Measurements from ENCODE around the gene SNED1. TPM values are rescaled to one million over a fixed set of nuclear protein-coding genes. Genes with fewer than 3 reads are reported as not detected.

The SNED1 gene
- total RNA-seq, 2 donors from 2014 or later, result 0.36 to 4.1 TPM

- H3K4me1 Mint-ChIP-seq (ENCODE audit: low read depth), result no peaks in the 10 kb centered on the region
- DNase-seq (no peak), ATAC-seq (replicated peaks in 1 of 2) (no peak)
- no peak overlapping the region for H3K27ac Mint-ChIP-seq
- no peaks in the 10 kb centered on the region for H3K9me3 Mint-ChIP-seq
- no peaks in the 10 kb centered on the region for H3K27me3 Mint-ChIP-seq (ENCODE audit: low read depth)
- no peak overlapping the region for H3K4me3 Mint-ChIP-seq
- H3K36me3 Mint-ChIP-seq (ENCODE audit: insufficient read depth in 2 of 2), result peaks cover 0 to 3% of the 10 kb centered on the region in 2 donors
Measured at GRCh38 chr2:241040081-241040803, 41.8 kb downstream of the SNED1 start.

GRCh38 chr2:241041589-241042158 lies 43.3 kb downstream of the SNED1 start:
- ATAC-seq (replicated peaks in 1 of 2), result peak; percentile 37 to 69
- Mint-ChIP-seq H3K4me3 (no peak overlapping the region), H3K27ac (peak overlapping the region; percentile 48), H3K36me3 (ENCODE audit: insufficient read depth in 2 of 2) (peaks cover 0 to 3% of the 10 kb centered on the region in 2 donors), H3K4me1 (ENCODE audit: low read depth) (no peaks in the 10 kb centered on the region), H3K9me3 (no peaks in the 10 kb centered on the region), H3K27me3 (ENCODE audit: low read depth) (no peaks in the 10 kb centered on the region)
- DNase-seq, result no peak

DNA sequence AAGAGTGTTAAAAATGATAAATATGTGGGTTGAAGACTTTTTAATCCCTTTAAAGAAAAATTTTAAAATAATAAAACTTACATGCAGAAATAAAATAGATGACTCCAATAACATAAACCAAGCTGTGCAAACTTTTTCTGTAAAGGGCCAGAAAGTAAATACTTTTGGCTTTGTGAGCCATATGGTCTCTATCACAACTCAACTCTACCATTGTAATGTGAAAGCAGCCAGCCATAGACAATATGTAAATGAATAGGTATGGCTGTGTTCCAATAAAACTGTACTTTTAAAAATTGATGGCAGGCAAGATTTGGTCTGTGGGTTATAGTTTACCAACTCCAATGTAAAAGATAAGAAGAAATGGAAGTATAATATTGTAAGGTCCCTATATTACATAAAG lies 45.2 kb downstream of the SNED1 start:
- no peak overlapping the region for H3K27ac Mint-ChIP-seq
- no peaks in the 10 kb centered on the region for H3K4me1 Mint-ChIP-seq (ENCODE audit: low read depth)
- no peak for ATAC-seq (replicated peaks in 1 of 2)
- H3K9me3 Mint-ChIP-seq, result no peaks in the 10 kb centered on the region
- H3K36me3 Mint-ChIP-seq (ENCODE audit: insufficient read depth in 2 of 2), result peaks cover 0 to 3% of the 10 kb centered on the region in 2 donors
- no peak for DNase-seq
- no peak overlapping the region for H3K4me3 Mint-ChIP-seq
- H3K27me3 Mint-ChIP-seq (ENCODE audit: low read depth), result no peaks in the 10 kb centered on the region

DNA sequence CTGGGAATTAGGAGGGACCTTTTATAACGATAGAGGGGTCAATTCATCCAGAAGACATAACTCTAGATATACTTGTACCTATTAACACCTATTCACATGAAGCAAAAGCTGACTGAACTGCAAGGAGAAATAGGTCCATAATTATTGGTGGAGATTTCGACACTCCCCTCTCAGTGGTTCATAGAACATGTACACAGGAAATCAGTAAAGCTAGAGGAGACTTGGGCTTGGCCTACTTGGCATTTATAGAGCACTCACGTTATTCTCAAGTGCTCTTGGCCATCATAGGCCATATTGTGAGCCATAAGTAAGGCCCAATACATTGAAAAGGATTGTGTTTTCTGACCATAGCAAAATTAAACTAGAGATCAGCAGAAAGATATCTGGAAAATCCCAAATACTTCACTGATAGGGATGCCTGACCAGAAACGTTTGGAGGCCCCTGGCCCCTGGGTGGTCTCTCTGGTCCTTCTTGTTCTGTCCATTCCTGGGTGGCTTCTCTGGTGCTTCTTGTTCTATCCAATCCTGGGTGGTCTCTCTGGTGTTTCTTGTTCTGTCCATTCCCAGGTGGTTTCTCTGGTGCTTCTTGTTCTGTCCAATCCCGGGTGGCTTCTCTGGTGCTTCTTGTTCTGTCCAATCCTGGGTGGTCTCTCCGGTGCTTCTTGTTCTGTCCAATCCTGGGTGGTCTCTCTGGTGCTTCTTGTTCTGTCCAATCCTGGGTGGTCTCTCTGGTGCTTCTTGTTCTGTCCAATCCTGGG lies 49.0 kb downstream of the SNED1 start:
- no peaks in the 10 kb centered on the region for H3K27me3 Mint-ChIP-seq (ENCODE audit: low read depth)
- ATAC-seq (replicated peaks in 1 of 2) (no peak), DNase-seq (no peak)
- no peak overlapping the region for H3K4me3 Mint-ChIP-seq
- H3K36me3 Mint-ChIP-seq (ENCODE audit: insufficient read depth in 2 of 2), result peaks cover 0 to 3% of the 10 kb centered on the region in 2 donors
- H3K4me1 Mint-ChIP-seq (ENCODE audit: low read depth), result no peaks in the 10 kb centered on the region
- H3K27ac Mint-ChIP-seq, result no peak overlapping the region
- no peaks in the 10 kb centered on the region for H3K9me3 Mint-ChIP-seq

DNA sequence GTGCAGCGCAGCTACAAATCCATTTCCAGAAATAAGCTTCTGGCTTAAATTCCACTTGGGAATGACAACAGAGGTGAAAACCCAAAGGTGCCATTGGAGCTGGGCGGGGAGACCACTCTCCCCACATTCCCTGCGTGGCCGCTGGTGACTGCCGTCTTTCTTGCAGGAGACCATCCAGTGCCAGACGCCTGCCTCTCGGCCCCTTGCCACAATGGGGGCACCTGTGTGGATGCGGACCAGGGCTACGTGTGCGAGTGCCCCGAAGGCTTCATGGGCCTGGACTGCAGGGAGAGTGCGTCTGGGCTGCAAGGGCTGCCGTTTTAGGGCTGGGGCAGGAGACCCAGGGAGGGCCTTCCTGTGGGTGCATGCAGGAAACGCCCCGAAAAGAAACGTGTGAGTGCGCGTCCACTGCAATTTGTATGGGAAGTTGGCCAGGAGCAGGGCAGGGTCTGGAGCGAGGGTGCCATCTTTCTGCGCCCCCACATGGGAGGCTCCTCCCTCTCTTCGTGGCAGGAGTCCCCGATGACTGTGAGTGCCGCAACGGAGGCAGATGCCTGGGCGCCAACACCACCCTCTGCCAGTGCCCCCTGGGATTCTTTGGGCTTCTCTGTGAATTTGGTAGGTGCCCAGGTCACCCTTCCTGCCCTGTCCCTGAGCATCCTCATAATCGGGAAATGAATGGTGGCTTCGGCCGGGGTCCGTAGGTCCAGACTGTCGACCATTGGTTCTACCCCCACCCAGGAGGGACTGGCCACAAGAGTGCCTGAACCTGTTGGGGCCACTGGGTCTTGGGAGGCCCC lies 49.9 kb downstream of the SNED1 start:
- DNase-seq (no peak), ATAC-seq (replicated peaks in 1 of 2) (no peak)
- no peak overlapping the region for H3K27ac Mint-ChIP-seq
- no peaks in the 10 kb centered on the region for H3K4me1 Mint-ChIP-seq (ENCODE audit: low read depth)
- H3K36me3 Mint-ChIP-seq (ENCODE audit: insufficient read depth in 2 of 2), result peaks cover 0 to 3% of the 10 kb centered on the region in 2 donors
- H3K4me3 Mint-ChIP-seq, result no peak overlapping the region
- no peaks in the 10 kb centered on the region for H3K27me3 Mint-ChIP-seq (ENCODE audit: low read depth)
- no peaks in the 10 kb centered on the region for H3K9me3 Mint-ChIP-seq

DNA sequence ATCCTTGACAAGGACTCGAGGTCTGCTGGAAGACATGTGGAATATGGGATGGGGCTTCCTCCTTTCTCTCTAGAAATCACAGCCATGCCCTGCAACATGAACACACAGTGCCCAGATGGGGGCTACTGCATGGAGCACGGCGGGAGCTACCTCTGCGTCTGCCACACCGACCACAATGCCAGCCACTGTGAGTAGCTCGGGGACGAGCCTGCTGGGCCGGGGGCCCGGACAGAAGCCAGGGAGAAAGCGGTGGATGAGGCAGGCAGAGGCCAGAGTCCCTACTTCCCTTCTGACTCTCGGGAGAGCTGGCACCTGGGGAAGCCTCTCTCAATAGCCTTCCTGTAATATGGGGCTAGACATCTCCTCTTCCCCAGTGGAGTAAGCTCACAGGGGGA lies 50.5 kb downstream of the SNED1 start:
- Mint-ChIP-seq H3K4me3 (no peak overlapping the region), H3K27ac (no peak overlapping the region), H3K4me1 (ENCODE audit: low read depth) (no peaks in the 10 kb centered on the region), H3K27me3 (ENCODE audit: low read depth) (no peaks in the 10 kb centered on the region), H3K36me3 (ENCODE audit: insufficient read depth in 2 of 2) (peaks cover 0 to under 1% of the 10 kb centered on the region in 2 donors), H3K9me3 (no peaks in the 10 kb centered on the region)
- DNase-seq (no peak), ATAC-seq (replicated peaks in 1 of 2) (no peak)

DNA sequence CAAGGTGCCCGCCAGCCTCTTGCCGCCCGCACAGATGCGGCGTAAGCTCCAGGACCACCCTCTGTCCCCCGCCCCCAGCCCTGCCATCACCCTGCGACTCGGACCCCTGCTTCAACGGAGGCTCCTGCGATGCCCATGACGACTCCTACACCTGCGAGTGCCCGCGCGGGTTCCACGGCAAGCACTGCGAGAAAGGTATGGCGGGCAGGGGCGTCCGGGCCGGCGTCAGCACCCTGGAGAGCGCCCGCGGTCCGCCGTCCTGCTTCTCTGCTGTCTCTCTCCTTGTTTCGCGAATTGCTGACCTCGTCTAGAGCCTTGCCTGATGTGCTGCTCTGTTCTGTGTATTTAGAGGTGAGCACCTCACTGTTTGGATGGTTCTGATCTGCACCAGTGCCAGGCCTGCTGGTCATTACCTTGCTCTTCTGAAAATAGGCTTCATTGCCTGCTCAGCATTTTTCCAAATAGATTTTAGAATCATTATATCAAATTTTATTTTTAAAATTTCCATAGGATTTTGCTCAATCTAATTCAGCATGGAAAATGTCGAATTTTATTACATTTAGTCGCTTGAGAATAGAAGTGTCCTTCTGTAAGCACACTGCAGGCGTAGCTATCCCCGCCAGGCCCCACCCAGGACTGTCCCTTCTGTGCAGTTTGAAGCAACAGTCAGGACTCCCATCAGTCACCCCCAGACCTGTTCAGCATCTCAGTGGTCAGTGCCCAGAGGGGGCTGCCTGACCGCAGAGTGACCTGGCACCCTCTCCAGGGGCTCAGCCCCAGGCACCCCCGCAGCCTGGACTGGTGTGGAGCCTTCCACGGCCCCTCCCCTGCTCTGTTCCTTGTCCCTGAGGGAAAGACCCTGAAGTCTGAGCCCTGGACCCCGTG lies 51.6 kb downstream of the SNED1 start:
- no peaks in the 10 kb centered on the region for H3K36me3 Mint-ChIP-seq (ENCODE audit: insufficient read depth in 2 of 2)
- H3K27me3 Mint-ChIP-seq (ENCODE audit: low read depth), result no peaks in the 10 kb centered on the region
- ATAC-seq (replicated peaks in 1 of 2), result no peak
- no peak for DNase-seq
- no peaks in the 10 kb centered on the region for H3K9me3 Mint-ChIP-seq
- H3K4me1 Mint-ChIP-seq (ENCODE audit: low read depth), result no peaks in the 10 kb centered on the region
- no peak overlapping the region for H3K27ac Mint-ChIP-seq
- H3K4me3 Mint-ChIP-seq, result no peak overlapping the region

DNA sequence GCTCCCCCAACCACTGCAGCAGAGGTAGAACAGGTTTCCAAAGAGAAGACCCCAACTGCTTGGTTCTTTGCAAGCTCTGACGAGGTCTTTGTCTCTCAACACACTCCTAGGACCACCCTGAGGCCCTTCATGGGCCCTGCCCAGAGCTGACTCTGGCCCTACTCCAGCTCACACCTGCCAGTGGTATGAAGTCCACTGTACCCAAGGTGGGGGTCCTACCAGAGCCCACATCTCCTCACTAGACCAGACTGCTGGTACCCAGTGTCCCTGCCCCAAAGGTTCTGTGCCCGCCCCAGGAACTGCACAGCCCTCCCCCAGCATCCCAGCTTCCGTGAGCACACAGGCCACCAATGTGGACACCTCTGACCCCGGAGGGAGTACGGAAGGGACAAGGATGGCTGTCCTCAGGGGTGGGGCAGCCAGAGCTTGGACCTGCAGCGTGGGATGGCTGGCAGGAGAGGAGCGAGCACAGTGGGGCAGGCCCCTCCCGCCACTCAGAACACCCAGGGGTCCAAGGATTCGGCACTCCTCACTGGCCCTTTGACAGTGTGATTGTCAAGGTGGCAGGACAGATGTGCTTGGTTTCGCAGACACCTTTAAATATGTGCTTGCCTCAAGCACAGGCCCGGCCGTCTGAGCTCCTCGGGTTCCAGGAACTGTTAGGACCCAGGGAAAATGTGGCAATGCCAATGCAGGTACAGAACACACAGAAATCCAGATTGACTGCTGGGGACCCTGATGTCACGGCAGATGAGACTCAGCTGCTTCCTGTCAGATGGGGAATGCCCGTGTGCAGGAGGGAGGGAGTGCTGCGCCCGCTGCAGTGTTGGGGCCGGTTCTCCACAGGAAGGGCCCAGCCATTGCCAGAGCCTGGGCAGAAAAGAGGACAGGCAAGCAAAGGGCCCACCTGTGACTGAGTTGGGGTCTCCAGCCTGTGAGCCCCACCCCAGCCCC lies 52.5 kb downstream of the SNED1 start:
- H3K27me3 Mint-ChIP-seq (ENCODE audit: low read depth), result no peaks in the 10 kb centered on the region
- DNase-seq (no peak), ATAC-seq (replicated peaks in 1 of 2) (no peak)
- no peak overlapping the region for H3K27ac Mint-ChIP-seq
- no peaks in the 10 kb centered on the region for H3K9me3 Mint-ChIP-seq
- no peak overlapping the region for H3K4me3 Mint-ChIP-seq
- no peaks in the 10 kb centered on the region for H3K36me3 Mint-ChIP-seq (ENCODE audit: insufficient read depth in 2 of 2)
- H3K4me1 Mint-ChIP-seq (ENCODE audit: low read depth), result no peaks in the 10 kb centered on the region

DNA sequence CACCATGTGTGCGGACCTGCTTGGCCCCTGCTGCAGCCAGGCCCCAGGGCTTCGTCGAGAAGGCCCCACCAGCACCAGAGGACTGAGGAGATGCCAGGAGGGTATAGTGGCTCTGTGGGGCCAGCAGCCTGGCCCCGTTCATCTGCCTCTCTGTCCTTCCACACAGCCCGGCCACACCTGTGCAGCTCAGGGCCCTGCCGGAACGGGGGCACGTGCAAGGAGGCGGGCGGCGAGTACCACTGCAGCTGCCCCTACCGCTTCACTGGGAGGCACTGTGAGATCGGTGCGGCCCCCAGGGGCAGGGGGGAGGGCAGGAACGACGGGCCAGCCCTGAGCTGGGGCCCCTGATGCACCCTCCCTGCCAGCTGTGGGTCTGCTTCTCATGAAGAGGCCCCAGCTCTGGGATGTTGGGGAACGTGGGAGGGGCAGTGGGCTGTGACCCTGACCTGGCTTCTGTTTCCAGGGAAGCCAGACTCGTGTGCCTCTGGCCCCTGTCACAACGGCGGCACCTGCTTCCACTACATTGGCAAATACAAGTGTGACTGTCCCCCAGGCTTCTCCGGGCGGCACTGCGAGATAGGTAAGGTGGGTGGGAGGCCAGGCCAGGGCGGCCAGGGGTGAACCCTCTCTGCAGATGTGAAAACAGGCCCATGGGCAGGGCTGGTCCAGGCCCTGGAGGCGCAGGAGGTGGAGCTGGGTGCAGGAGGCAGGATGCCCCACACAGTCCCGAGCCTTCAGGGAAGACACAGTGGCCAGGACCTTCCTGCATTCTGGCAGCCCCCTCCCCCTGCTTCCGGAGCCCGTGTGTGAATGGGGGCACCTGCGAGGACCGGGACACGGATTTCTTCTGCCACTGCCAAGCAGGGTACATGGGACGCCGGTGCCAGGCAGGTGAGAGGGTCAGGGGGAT lies 53.4 kb downstream of the SNED1 start:
- Mint-ChIP-seq H3K4me1 (ENCODE audit: low read depth) (no peaks in the 10 kb centered on the region), H3K27me3 (ENCODE audit: low read depth) (no peaks in the 10 kb centered on the region), H3K9me3 (no peaks in the 10 kb centered on the region), H3K4me3 (no peak overlapping the region), H3K36me3 (ENCODE audit: insufficient read depth in 2 of 2) (no peaks in the 10 kb centered on the region), H3K27ac (no peak overlapping the region)
- ATAC-seq (replicated peaks in 1 of 2) (no peak), DNase-seq (no peak)

- Mint-ChIP-seq H3K27ac (no peak overlapping the region), H3K36me3 (ENCODE audit: insufficient read depth in 2 of 2) (no peaks in the 10 kb centered on the region), H3K4me3 (no peak overlapping the region), H3K9me3 (no peaks in the 10 kb centered on the region), H3K4me1 (ENCODE audit: low read depth) (no peaks in the 10 kb centered on the region), H3K27me3 (ENCODE audit: low read depth) (no peaks in the 10 kb centered on the region)
- ATAC-seq (replicated peaks in 1 of 2) (no peak), DNase-seq (no peak)
Measured at GRCh38 chr2:241052677-241053360, 54.4 kb downstream of the SNED1 start.

Measured in activated T-cell treated with anti-CD3 and anti-CD28 coated beads, Interleukin-2, amount 50 U/mL, for 72 hours (primary cell).